ELR (cell line): ENCODE measurements around the gene FYCO1.

Experiments
- DNase-seq: peaks from one replicate; pipeline ENCODE4 v3.0.0-alpha.2; 2015; ENCODE audit warnings: low read depth

The FYCO1 gene

GRCh38 chr3:45915518-45916231 lies 79.9 kb downstream of the FYCO1 start:
- peak; percentile 83 for DNase-seq

GRCh38 chr3:45915059-45915439 lies 80.6 kb downstream of the FYCO1 start:
- DNase-seq, result no peak

GRCh38 chr3:45914362-45915058 lies 81.1 kb downstream of the FYCO1 start:
- no peak for DNase-seq

GRCh38 chr3:45912435-45912834 lies 83.2 kb downstream of the FYCO1 start:
- DNase-seq, result no peak

GRCh38 chr3:45911511-45912226 lies 84.0 kb downstream of the FYCO1 start:
- no peak for DNase-seq

- no peak for DNase-seq
Observed at GRCh38 chr3:45910892-45911291, 84.7 kb downstream of the FYCO1 start.

GRCh38 chr3:45909542-45909941 lies 86.1 kb downstream of the FYCO1 start:
- no peak for DNase-seq

- no peak for DNase-seq
Observed at GRCh38 chr3:45908761-45909160, 86.9 kb downstream of the FYCO1 start.

- DNase-seq, result peak; percentile 29
Observed at GRCh38 chr3:45907769-45908705, 87.6 kb downstream of the FYCO1 start.

- peak; percentile 64 for DNase-seq
Observed at GRCh38 chr3:45906681-45907407, 88.8 kb downstream of the FYCO1 start.

GRCh38 chr3:45905755-45906154 lies 89.9 kb downstream of the FYCO1 start:
- no peak for DNase-seq

- no peak for DNase-seq
Observed at GRCh38 chr3:45904931-45905330, 90.7 kb downstream of the FYCO1 start.

GRCh38 chr3:45896956-45897355 lies 98.7 kb downstream of the FYCO1 start:
- DNase-seq, result peak; percentile 60

- DNase-seq, result no peak
Observed at GRCh38 chr3:45895686-45896468, 99.7 kb downstream of the FYCO1 start.

GRCh38 chr3:45894015-45894414 lies 101.6 kb downstream of the FYCO1 start:
- no peak for DNase-seq

GRCh38 chr3:45892161-45892560 lies 103.5 kb downstream of the FYCO1 start:
- no peak for DNase-seq

GRCh38 chr3:45890405-45890804 lies 105.2 kb downstream of the FYCO1 start:
- no peak for DNase-seq

GRCh38 chr3:45889337-45889736 lies 106.3 kb downstream of the FYCO1 start:
- DNase-seq, result no peak

GRCh38 chr3:45887759-45888511 lies 107.7 kb downstream of the FYCO1 start:
- no peak for DNase-seq

- no peak for DNase-seq
Observed at GRCh38 chr3:45887285-45887684, 108.3 kb downstream of the FYCO1 start.
